HepG2 (cell line): ENCODE data around the gene SLC15A3. TPM values are rescaled to one million over a fixed set of nuclear protein-coding genes. Genes with fewer than 3 reads are reported as not detected.
A peak's percentile ranks its signal among the peaks of the same experiment; 100 is the strongest.

Experiments used
- ATAC-seq: fragments of 200-7000 bp; cut with Tn5 transposase; 3 replicates; pipeline ENCODE4 v1.9.1; 2020; ENCODE audit warnings: mild to moderate bottlenecking, moderate library complexity
- BruUV-seq: library from RNA; stranded (reverse); fragments of 400-500 nt; replicated peaks from 2 replicates; lab custom pipeline; 2021; lab: Mats Ljungman, UMichigan
- CTCF ChIA-PET: fragments of 300-600 bp; formaldehyde crosslinking; extraction: SDS; loops from one replicate; lab custom pipeline; 2021; ENCODE audit warnings: low total read pairs, inconsistent platforms, low intra/inter-chr PET ratio; lab: Yijun Ruan, JAX
- POLR2A ChIA-PET: fragments of 350-600 bp; sonication (Branson Sonifier 250); formaldehyde crosslinking; loops from one replicate; lab custom pipeline; 2020; ENCODE audit warnings: antibody characterized with exemption, inconsistent platforms; lab: Yijun Ruan, JAX
- DNase-seq: peaks from one replicate; pipeline ENCODE4 v3.0.0-alpha.2; 2015; ENCODE audit warnings: low spot score
- FAIRE-seq: peaks from 3 replicates; lab custom pipeline; 2011; peaks lifted over from hg19 to GRCh38; lab: Jason Lieb, UNC
- H2AFZ ChIP-seq: one replicate; pipeline ENCODE4 v1.6.1; 2011; ENCODE audit warnings: low read length, inconsistent platforms
- H3K27ac ChIP-seq: fragments of 300-600 bp; 3 replicates; pipeline ENCODE4 v1.8.0; 2011; ENCODE audit warnings: mixed run types, mild to moderate bottlenecking, mixed read lengths, low read length, inconsistent platforms; ENCODE audit not compliant: insufficient read depth; ENCODE audit errors: extremely low read length
- H3K27me3 ChIP-seq, 2 experiments: fragments of 200-600 bp in 1 of 2; 2 replicates in 1 of 2; 3 replicates in 1 of 2; pipeline versions ENCODE4 v1.6.0 to v1.8.0; 2011; ENCODE audit warnings: low read length in 2 of 2, mild to moderate bottlenecking in 2 of 2, moderate library complexity in 2 of 2, inconsistent platforms in 1 of 2; ENCODE audit not compliant: insufficient read depth in 2 of 2, control insufficient read depth in 1 of 2
- H3K36me3 ChIP-seq, 2 experiments: fragments of 200-600 bp in 1 of 2; replicated peaks in 1 of 2; 2 replicates in 1 of 2; 3 replicates in 1 of 2; pipeline versions ENCODE4 v1.5.1 to v1.8.0; 2011; ENCODE audit warnings: low read length in 2 of 2, inconsistent platforms in 1 of 2; ENCODE audit not compliant: insufficient read depth in 2 of 2, control insufficient read depth in 1 of 2
- H3K4me1 ChIP-seq: 2 replicates; pipeline ENCODE4 v1.5.1; 2012; ENCODE audit warnings: low read length, inconsistent platforms; ENCODE audit not compliant: insufficient read depth
- H3K4me2 ChIP-seq: 2 replicates; pipeline ENCODE4 v1.6.0; 2011; ENCODE audit warnings: low read depth, low read length, inconsistent platforms
- H3K4me3 ChIP-seq, 3 experiments: fragments of 200-600 bp in 1 of 3; sonication (generic), shearing (Covaris generic) in 1 of 3; replicated peaks in 1 of 3; 2 replicates each; pipeline ENCODE4 v1.5.1; 2011 to 2016; ENCODE audit warnings: low read length in 3 of 3, inconsistent platforms in 2 of 3, low read depth in 2 of 3, mild to moderate bottlenecking in 2 of 3, control low read depth in 1 of 3, mixed read lengths in 1 of 3; ENCODE audit not compliant: insufficient read depth in 1 of 3
- H3K79me2 ChIP-seq: one replicate; pipeline ENCODE4 v1.6.1; 2011; ENCODE audit warnings: low read length, inconsistent platforms; ENCODE audit not compliant: insufficient read depth
- H3K9ac ChIP-seq: 2 replicates; pipeline ENCODE4 v1.6.0; 2011; ENCODE audit warnings: mild to moderate bottlenecking, low read depth, low read length, inconsistent platforms; ENCODE audit not compliant: insufficient read depth
- H3K9me3 ChIP-seq: 2 replicates; pipeline ENCODE4 v1.5.1; 2012; ENCODE audit warnings: mild to moderate bottlenecking, low read length
- H4K20me1 ChIP-seq: 2 replicates; pipeline ENCODE4 v1.6.0; 2011; ENCODE audit warnings: inconsistent platforms, mild to moderate bottlenecking, low read length, moderate library complexity; ENCODE audit not compliant: insufficient read depth
- ELF4 ChIP-seq: sonication (generic); formaldehyde crosslinking; IDR thresholded peaks from 2 replicates; pipeline ENCODE4 v1.5.0; 2020; ENCODE audit warnings: missing genetic modification reagents, mild to moderate bottlenecking, moderate library complexity, borderline replicate concordance
- SMAD1 ChIP-seq: sonication (generic); formaldehyde crosslinking; IDR thresholded peaks from 2 replicates; pipeline ENCODE4 v1.4.0; 2020; ENCODE audit warnings: missing genetic modification reagents, low read depth, mild to moderate bottlenecking, borderline replicate concordance
- ZNF414 ChIP-seq: sonication (generic); formaldehyde crosslinking; IDR thresholded peaks from 2 replicates; pipeline ENCODE4 v1.5.0; 2020; ENCODE audit warnings: missing genetic modification reagents
- ZSCAN9 ChIP-seq: IDR thresholded peaks from 2 replicates; pipeline ENCODE4 v1.6.1; 2016; ENCODE audit warnings: borderline replicate concordance
- WGBS: methylation state at CpG from one replicate; pipeline ENCODE4 v1.1.6; 2017; ENCODE audit warnings: low lambda C conversion rate; 5-methylcytosine and 5-hydroxymethylcytosine counted together
- in situ Hi-C: cut with HindIII; loops from 2 replicates; pipeline ENCODE4 v1.10.0; 2017; ENCODE audit warnings: low pct_unique_long_range_greater_than_20kb; ENCODE audit not compliant: extremely low pct_ligation_motif_present
- intact Hi-C: fragments of 100-400 bp; cut with micrococcal nuclease; formaldehyde crosslinking; loops from one replicate; pipeline ENCODE4 v1.10.0; 2022; ENCODE audit not compliant: unreplicated experiment
- polyA plus RNA-seq, 8 experiments: library from polyadenylated mRNA; depleted of rRNA in 3 of 8; stranded (reverse) in 7 of 8; unstranded in 1 of 8; fragments of >200 nt; fragmentation: Illumina TruSeq in 4 of 8; extraction: Trizol in 4 of 8; gene quantifications; 2 replicates each; pipeline versions ENCODE4 v1.2.1 to v1.2.3, GENCODE V29; 2011 to 2016; ENCODE audit warnings: low read depth in 4 of 8, missing spikeins in 1 of 8, mixed read lengths in 1 of 8; ENCODE audit not compliant: insufficient read depth in 1 of 8
- total RNA-seq, 5 experiments: library from RNA; depleted of rRNA; stranded (reverse); fragments of >200 nt; fragmentation: Illumina TruSeq; extraction: Trizol; gene quantifications; 2 replicates each; pipeline ENCODE4 v1.2.3, GENCODE V29; 2016; ENCODE audit warnings: low read depth in 1 of 5
- TF ChIP-seq, protein P1 (sequence below): sonication (generic); formaldehyde crosslinking; IDR thresholded peaks from 2 replicates; pipeline ENCODE4 v1.4.0; 2020; ENCODE audit warnings: missing genetic modification reagents
- TF ChIP-seq, protein P2 (sequence below): sonication (generic); formaldehyde crosslinking; IDR thresholded peaks from 2 replicates; pipeline ENCODE4 v1.4.0; 2020; ENCODE audit warnings: missing genetic modification reagents

The SLC15A3 gene
- total and polyA plus RNA-seq, 2 of the 13 experiments (the other 11 are each of a cell fraction or from before 2014, with no cell fraction given), result 0.45 to 0.77 TPM

DNA sequence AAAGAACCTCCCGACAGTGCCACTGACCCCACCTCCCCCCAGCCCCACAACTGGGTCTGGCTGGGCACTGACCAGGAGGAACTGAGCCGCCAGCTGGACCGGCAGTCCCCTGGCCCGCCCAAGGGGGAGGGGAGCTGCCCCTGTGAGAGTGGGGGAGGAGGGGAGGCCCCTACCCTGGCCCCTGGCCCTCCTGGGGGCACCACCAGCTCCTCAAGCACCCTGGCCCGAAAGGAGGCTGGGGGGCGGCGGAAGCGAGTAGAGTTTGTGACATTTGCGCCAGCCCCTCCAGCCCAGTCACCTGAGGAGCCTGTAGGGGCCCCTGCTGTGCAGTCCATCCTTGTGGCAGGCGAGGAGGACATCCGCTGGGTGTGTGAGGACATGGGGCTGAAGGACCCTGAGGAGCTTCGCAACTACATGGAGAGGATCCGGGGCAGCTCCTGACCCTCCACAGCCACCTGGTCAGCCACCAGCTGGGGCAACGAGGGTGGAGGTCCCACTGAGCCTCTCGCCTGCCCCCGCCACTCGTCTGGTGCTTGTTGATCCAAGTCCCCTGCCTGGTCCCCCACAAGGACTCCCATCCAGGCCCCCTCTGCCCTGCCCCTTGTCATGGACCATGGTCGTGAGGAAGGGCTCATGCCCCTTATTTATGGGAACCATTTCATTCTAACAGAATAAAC, 15.4 kb downstream of the SLC15A3 start:
- Histone ChIP-seq H2AFZ (no peak overlapping the region), H3K9me3 (no peaks in the 10 kb centered on the region), H3K4me2 (no peak overlapping the region), H3K9ac (no peak overlapping the region), H4K20me1 (no peaks in the 10 kb centered on the region), H3K27ac (no peak overlapping the region), H3K4me3 (no peak overlapping the region), H3K79me2 (no peaks in the 10 kb centered on the region), H3K27me3 (no peaks in the 10 kb centered on the region; a peak in 2 of 5 replicates), H3K36me3 (no peaks in the 10 kb centered on the region; a peak in 1 of 5 replicates)
- intact Hi-C loops, result no loop called here
- WGBS, result 84% methylated on average over 9 of the region's 18 CpGs
- TF ChIP-seq, protein P1, sequence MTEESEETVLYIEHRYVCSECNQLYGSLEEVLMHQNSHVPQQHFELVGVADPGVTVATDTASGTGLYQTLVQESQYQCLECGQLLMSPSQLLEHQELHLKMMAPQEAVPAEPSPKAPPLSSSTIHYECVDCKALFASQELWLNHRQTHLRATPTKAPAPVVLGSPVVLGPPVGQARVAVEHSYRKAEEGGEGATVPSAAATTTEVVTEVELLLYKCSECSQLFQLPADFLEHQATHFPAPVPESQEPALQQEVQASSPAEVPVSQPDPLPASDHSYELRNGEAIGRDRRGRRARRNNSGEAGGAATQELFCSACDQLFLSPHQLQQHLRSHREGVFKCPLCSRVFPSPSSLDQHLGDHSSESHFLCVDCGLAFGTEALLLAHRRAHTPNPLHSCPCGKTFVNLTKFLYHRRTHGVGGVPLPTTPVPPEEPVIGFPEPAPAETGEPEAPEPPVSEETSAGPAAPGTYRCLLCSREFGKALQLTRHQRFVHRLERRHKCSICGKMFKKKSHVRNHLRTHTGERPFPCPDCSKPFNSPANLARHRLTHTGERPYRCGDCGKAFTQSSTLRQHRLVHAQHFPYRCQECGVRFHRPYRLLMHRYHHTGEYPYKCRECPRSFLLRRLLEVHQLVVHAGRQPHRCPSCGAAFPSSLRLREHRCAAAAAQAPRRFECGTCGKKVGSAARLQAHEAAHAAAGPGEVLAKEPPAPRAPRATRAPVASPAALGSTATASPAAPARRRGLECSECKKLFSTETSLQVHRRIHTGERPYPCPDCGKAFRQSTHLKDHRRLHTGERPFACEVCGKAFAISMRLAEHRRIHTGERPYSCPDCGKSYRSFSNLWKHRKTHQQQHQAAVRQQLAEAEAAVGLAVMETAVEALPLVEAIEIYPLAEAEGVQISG (CRISPR knock-in tag), result no peak
- TF ChIP-seq ZNF414 (no peak), ELF4 (CRISPR knock-in tag) (no peak), ZSCAN9 (no peak), SMAD1 (no peak)
- TF ChIP-seq, protein P2, sequence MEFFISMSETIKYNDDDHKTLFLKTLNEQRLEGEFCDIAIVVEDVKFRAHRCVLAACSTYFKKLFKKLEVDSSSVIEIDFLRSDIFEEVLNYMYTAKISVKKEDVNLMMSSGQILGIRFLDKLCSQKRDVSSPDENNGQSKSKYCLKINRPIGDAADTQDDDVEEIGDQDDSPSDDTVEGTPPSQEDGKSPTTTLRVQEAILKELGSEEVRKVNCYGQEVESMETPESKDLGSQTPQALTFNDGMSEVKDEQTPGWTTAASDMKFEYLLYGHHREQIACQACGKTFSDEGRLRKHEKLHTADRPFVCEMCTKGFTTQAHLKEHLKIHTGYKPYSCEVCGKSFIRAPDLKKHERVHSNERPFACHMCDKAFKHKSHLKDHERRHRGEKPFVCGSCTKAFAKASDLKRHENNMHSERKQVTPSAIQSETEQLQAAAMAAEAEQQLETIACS (CRISPR knock-in tag), result no peak
- TF ChIP-seq, all 625 proteins: peak for 0
- ATAC-seq, result no peak
- DNase-seq, result no peak
- no peak for FAIRE-seq
- BruUV-seq, result TSS peak; percentile 43
- ChIA-PET POLR2A (no interaction called here), CTCF (no interaction called here)
- in situ Hi-C loops, result no loop called here
- no peaks in the 10 kb centered on the region for H3K4me1 ChIP-seq
